ENCODE data around the gene UCKL1.
"Not testable (repeated sequence)": the region's sequence is repeated elsewhere in the genome, so short reads cannot be mapped to it uniquely, and the experiment has no call there.

The UCKL1 gene

GRCh38 chr20:63942969-63943807 lies 13.0 kb downstream of the UCKL1 start:
- DNase-seq, result no peak

GRCh38 chr20:63942250-63942951 lies 13.8 kb downstream of the UCKL1 start:
- DNase-seq, result peak; percentile 37

GRCh38 chr20:63941282-63942081 lies 14.7 kb downstream of the UCKL1 start:
- peak; percentile 79 for DNase-seq

DNA sequence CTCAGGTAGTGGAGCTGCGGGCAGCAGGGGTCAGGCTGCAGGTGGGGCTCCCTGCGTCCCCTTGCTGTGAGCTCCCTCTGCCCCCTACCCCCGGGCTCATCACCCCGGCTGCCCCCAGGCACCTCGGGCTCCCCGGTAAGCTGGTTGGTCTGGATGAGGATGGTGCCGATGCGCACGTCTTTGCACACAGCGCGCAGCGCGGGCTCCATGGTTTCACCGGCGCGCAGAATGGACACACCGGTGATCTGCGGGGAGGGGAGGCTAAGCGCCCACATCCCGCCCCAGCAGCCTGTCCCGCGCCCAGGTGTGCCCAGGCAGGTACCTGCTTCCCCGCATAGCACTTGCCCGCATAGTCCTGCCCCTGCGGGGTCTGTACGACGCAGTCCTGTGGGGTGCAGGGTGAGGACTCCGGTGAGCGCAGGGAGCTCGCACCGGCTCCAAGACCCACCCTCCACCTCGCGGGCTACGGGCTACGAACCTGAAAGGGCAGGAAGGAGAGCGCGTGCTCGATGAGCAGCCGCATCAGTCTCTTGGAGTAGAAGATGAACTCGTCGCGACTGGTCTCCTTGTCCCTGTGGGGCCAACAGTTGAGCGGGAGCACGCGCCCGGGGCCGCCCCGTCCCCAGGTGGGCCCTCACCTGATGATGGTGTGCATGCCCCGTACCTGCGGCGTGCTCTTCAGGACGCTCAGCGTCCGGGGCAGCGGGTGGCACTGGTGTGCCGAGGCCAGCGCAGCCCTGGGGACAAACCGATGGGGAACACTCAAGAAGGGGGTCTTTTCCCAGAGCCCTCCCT lies 15.5 kb downstream of the UCKL1 start:
- DNase-seq, result no peak

DNA sequence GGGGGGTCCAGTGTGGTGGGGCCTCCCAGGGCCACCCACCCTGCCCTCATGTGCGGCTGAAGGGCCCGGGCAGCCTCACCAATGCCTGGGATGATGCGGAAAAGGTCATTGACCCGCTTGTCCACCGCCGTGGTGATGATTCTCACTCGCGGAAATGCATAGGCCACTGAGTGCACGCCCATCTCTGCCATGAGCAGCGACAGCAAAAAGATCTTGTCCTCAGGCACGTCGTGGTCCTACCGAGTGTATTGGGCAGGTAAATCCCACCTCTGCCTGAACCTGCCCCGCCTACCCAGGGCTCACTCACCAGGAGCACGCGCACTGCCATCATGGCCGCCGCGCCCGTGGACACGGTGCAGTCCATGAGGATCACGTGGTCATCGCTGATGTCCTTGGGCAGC lies 16.1 kb downstream of the UCKL1 start:
- no peak for DNase-seq

GRCh38 chr20:63939061-63939935 lies 16.9 kb downstream of the UCKL1 start:
- DNase-seq, result no peak

GRCh38 chr20:63937596-63937995 lies 18.6 kb downstream of the UCKL1 start:
- DNase-seq, result no peak

- no peak for DNase-seq
These were observed 20.8 kb downstream of the UCKL1 start for GRCh38 chr20:63935447-63935846.

- DNase-seq, result no peak
These were observed 21.7 kb downstream of the UCKL1 start for GRCh38 chr20:63934271-63935068.

- DNase-seq, result no peak
These were observed 22.6 kb downstream of the UCKL1 start for GRCh38 chr20:63933646-63934045.

DNA sequence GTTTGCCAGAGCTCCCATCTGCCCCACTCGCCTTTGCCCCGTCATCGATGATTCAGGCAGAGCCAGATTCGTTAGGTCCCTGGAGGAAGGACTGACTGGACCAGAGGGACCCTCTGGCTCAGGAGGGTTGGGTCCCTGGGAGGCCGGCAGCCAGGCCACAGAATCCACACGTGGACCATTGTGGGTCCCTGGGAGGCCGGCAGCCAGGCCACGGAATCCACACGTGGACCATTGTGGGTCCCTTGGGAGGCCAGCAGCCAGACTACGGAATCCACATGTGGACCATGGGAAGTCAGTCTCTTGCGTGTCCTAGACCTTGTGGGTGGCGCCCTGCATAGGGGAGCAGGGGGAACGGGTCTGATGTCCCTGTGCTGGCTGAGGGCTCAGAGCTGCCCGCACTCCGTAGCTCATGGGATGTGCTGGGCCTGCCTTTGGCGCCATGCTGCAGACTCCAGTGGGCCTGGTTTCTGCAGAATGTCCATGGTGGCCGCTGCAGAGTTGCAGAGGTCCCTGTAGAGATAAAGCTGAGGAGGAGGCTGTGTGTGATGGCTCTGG lies 23.5 kb downstream of the UCKL1 start:
- DNase-seq, result no peak

- DNase-seq, result no peak
These were observed 24.5 kb downstream of the UCKL1 start for GRCh38 chr20:63931735-63932134.

DNA sequence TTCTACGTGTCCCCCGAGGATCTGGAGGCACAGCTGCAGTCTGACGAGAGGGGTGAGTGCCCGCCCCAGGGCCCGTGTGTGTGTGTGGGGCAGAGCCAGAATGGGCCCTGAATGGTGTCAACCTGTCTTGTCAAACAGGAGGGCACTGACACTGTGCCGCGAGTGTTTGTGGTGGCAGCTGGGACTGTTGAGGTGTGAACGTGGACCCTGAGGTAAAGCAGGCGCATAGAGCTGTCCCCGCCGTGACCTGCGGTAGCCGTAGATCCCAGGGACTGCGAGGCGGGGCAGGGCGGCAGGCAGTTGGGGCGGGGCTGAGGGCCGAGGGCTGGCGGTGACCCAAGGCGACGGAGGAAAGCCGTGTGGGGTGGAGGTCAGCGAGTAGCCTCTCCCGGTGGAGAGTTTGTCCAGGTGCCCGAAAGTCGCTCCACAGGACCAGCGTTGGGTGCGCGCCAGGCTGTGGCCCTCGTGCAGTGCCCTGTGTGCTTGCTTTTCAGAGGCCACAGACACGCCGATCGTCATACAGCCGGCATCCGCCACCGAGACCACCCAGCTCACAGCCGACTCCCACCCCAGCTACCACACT lies 25.2 kb downstream of the UCKL1 start:
- no peak for DNase-seq

DNA sequence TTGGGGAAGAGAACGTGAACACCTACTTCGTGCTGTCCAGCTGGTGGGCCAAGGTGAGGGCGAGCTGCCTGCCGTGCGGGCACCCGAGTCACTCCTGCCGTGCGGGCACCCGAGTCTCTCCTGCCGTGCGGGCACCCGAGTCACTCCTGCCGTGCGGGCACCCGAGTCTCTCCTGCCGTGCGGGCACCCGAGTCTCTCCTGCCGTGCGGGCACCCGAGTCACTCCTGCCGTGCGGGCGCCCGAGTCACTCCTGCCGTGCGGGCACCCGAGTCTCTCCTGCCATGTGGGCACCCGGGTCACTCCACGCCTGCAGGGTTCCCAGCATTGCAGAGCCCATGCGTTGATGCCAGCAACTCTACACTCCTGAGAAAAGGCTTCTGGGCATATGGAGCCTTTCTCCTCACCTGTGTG lies 26.7 kb downstream of the UCKL1 start:
- not testable (repeated sequence) for DNase-seq

DNA sequence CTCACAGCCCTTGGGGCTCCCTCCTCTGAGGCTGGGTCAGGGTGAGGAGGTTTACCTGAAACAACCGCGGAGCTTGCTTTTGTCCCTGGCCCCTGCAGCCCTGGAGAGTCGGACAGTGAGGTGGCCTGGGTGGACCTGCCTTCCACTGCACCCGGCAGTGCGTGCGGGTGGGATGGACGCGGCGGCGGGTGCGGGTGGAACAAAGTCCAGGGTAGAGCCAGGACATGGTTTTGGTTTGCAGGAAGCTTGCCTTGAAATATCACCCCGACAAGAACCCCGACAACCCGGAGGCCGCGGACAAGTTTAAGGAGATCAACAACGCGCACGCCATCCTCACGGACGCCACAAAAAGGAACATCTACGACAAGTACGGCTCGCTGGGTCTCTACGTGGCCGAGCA lies 27.1 kb downstream of the UCKL1 start:
- no peak for DNase-seq

- no peak for DNase-seq
These were observed 29.9 kb downstream of the UCKL1 start for GRCh38 chr20:63926298-63926697.

- no peak for DNase-seq
These were observed 32.0 kb downstream of the UCKL1 start for GRCh38 chr20:63924241-63924640.

GRCh38 chr20:63923651-63924050 lies 32.6 kb downstream of the UCKL1 start:
- DNase-seq, result no peak

DNA sequence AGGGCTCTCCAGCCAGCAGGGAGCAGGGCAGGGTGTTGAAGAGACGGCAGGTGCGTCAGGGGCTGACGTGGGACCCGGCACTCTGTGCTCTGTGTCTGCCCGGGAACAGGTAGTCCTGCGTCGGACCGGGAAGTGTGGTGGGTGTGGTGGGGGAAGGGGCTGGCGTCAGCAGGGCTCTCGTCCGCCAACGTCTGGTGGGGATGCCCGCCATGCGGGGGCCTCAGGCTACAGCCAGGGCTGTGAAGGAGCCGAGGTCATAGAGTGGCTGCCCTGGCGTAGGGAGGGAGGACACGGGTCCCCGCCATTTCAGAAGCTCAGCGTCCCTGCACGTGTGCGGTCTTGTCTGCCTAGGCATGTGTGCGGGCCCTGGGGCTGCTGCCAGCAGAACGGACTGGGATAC lies 36.0 kb downstream of the UCKL1 start:
- DNase-seq, result no peak

DNA sequence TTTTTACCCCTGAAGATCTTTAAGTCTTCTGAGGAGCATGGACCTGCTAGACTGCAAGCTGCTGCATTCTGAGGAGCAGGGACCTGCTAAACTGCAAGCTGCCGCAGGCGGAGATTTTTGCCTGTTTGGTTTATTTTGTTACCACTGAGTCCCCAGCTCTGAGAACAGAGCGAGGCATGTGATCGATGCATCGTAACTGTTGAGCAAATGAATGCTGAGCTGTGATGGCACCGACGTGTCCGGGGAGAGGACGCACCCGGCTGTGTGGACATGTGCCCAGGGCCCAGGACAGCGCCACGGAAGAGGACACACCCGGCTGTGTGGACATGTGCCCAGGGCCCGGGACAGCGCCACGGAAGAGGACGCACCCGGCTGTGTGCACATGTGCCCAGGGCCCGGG lies 37.1 kb downstream of the UCKL1 start:
- no peak for DNase-seq
